PC-9 (cell line): ENCODE measurements around the gene SCRN2. TPM values are rescaled to one million over a fixed set of nuclear protein-coding genes. Genes with fewer than 3 reads are reported as not detected.

Experiments used
- BruUV-seq: library from RNA; stranded (reverse); fragments of 400-500 nt; replicated peaks from 2 replicates; lab custom pipeline; 2021; lab: Mats Ljungman, UMichigan
- CTCF ChIA-PET: fragments of 300-600 bp; sonication (Branson Sonifier 250); formaldehyde crosslinking; loops from one replicate; lab custom pipeline; 2022; ENCODE audit warnings: antibody characterized with exemption; lab: Charles Lee
- POLR2A ChIA-PET: fragments of 300-600 bp; sonication (Branson Sonifier 250); formaldehyde crosslinking; loops from one replicate; lab custom pipeline; 2022; ENCODE audit warnings: antibody characterized with exemption; ENCODE audit not compliant: unreplicated experiment; lab: Charles Lee
- DNase-seq, 2 experiments: peaks; one replicate each; pipeline versions ENCODE4 v3.0.0 to v3.0.0-alpha.2; 2015 to 2022; ENCODE audit warnings: mixed read lengths in 1 of 2
- H2AFZ ChIP-seq: fragments of 200-600 bp; sonication (generic); 2 replicates; pipeline ENCODE4 v1.8.1; 2017; ENCODE audit warnings: antibody characterized with exemption
- H3F3A ChIP-seq: fragments of 200-600 bp; sonication (generic); 2 replicates; pipeline ENCODE4 v1.8.1; 2017; ENCODE audit warnings: antibody characterized with exemption, mild to moderate bottlenecking, low read depth; ENCODE audit not compliant: insufficient read depth
- H3K27ac ChIP-seq: fragments of 200-600 bp; sonication (generic); 2 replicates; pipeline ENCODE4 v1.6.1; 2016; ENCODE audit warnings: mixed run types
- H3K27me3 ChIP-seq: fragments of 200-600 bp; sonication (generic); 2 replicates; pipeline ENCODE4 v1.6.1; 2016; ENCODE audit warnings: low read depth, mixed run types; ENCODE audit not compliant: insufficient read depth
- H3K36me3 ChIP-seq: fragments of 200-600 bp; sonication (generic); 2 replicates; pipeline ENCODE4 v1.6.1; 2016; ENCODE audit warnings: low read depth, mixed run types
- H3K4me1 ChIP-seq: fragments of 200-600 bp; sonication (generic); replicated peaks from 2 replicates; pipeline ENCODE4 v1.6.1; 2016; ENCODE audit warnings: mixed run types; ENCODE audit not compliant: insufficient read depth
- H3K4me2 ChIP-seq: fragments of 200-600 bp; sonication (generic); 2 replicates; pipeline ENCODE4 v1.6.1; 2017; ENCODE audit warnings: mixed run types
- H3K4me3 ChIP-seq: fragments of 200-600 bp; sonication (generic); 2 replicates; pipeline ENCODE4 v1.6.1; 2016; ENCODE audit warnings: mixed run types
- H3K79me2 ChIP-seq: fragments of 200-600 bp; sonication (generic); 2 replicates; pipeline ENCODE4 v1.6.1; 2017; ENCODE audit warnings: low read depth, mixed run types
- H3K9me2 ChIP-seq: fragments of 200-600 bp; sonication (generic); 2 replicates; pipeline ENCODE4 v1.8.1; 2017; ENCODE audit warnings: mild to moderate bottlenecking; ENCODE audit not compliant: insufficient read depth
- H3K9me3 ChIP-seq: fragments of 200-600 bp; sonication (generic); 2 replicates; pipeline ENCODE4 v1.8.1; 2016; ENCODE audit warnings: low read depth; ENCODE audit not compliant: insufficient read depth
- H4K20me1 ChIP-seq: fragments of 200-600 bp; sonication (generic); 2 replicates; pipeline ENCODE4 v1.8.1; 2017; ENCODE audit not compliant: insufficient read depth
- CTCF ChIP-seq: fragments of 200-600 bp; sonication (generic); conservative IDR thresholded peaks from 2 replicates; pipeline ENCODE4 v1.6.1; 2017; ENCODE audit warnings: mixed run types, antibody characterized with exemption, mild to moderate bottlenecking, moderate library complexity
- EZH2 ChIP-seq: fragments of 200-600 bp; sonication (generic); IDR thresholded peaks from 2 replicates; pipeline ENCODE4 v1.8.0; 2017; ENCODE audit warnings: antibody characterized with exemption, low read depth
- intact Hi-C: fragments of 100-400 bp; cut with micrococcal nuclease; formaldehyde crosslinking; loops from one replicate; pipeline ENCODE4 v1.10.0; 2022; ENCODE audit not compliant: unreplicated experiment
- total RNA-seq: library from RNA; stranded (reverse); gene quantifications from 2 replicates; pipeline ENCODE4 v1.2.3, GENCODE V29; 2021

SCRN2 gene
- total RNA-seq, 1 experiment from 2014 or later, result 31.7 TPM

- POLR2A ChIA-PET, result no interaction called here
- H3K79me2 ChIP-seq, result no peaks in the 10 kb centered on the region
- CTCF ChIA-PET, result interaction anchor here (0.9 kb wide), 1 partner anchor 23 kb away, joined by 3 read pairs; no protein-coding TSS in a partner anchor
These were observed 25.9 kb upstream of the SCRN2 start for GRCh38 chr17:47866941-47867340.

GRCh38 chr17:47864791-47865216 is 23.7 kb upstream of the SCRN2 start:
- H4K20me1 ChIP-seq, result no peaks in the 10 kb centered on the region
- peak in 1 of 2 experiments; percentile 83 for DNase-seq
- CTCF ChIA-PET, result no interaction called here
- no peaks in the 10 kb centered on the region for H3K9me2 ChIP-seq
- H2AFZ ChIP-seq, result no peak overlapping the region
- H3K79me2 ChIP-seq, result no peaks in the 10 kb centered on the region
- H3K27me3 ChIP-seq, result no peaks in the 10 kb centered on the region
- no peak for TF ChIP-seq CTCF
- H3K4me1 ChIP-seq, result peaks cover 55% of the 10 kb centered on the region
- peak overlapping the region; percentile 82 for H3K27ac ChIP-seq
- H3K9me3 ChIP-seq, result no peaks in the 10 kb centered on the region
- peak overlapping the region; percentile 64 for H3K4me2 ChIP-seq
- peaks cover 35% of the 10 kb centered on the region for H3F3A ChIP-seq
- intact Hi-C loops, result no loop called here
- H3K4me3 ChIP-seq, result no peak overlapping the region
- no peaks in the 10 kb centered on the region for H3K36me3 ChIP-seq
- BruUV-seq, result no TSS peak
- POLR2A ChIA-PET, result no interaction called here

More at GRCh38 chr17:47866941-47867340, 25.9 kb upstream of the SCRN2 start:
- Histone ChIP-seq H3K9me3 (no peaks in the 10 kb centered on the region), H3K4me2 (no peak overlapping the region), H3K9me2 (no peaks in the 10 kb centered on the region), H3F3A (peaks cover 34% of the 10 kb centered on the region), H3K4me3 (no peak overlapping the region), H3K27me3 (no peaks in the 10 kb centered on the region), H3K4me1 (peaks cover 56% of the 10 kb centered on the region), H2AFZ (no peak overlapping the region), H4K20me1 (no peaks in the 10 kb centered on the region), H3K27ac (no peak overlapping the region), H3K36me3 (no peaks in the 10 kb centered on the region)
- no TSS peak for BruUV-seq
- intact Hi-C loops, result no loop called here
- DNase-seq, result no peak
- TF ChIP-seq EZH2 (no peak), CTCF (no peak)

- BruUV-seq, result TSS peak; percentile 65
- Histone ChIP-seq H3K4me2 (peak overlapping the region; percentile 66), H3K36me3 (no peaks in the 10 kb centered on the region), H3K79me2 (no peaks in the 10 kb centered on the region), H3K9me3 (no peaks in the 10 kb centered on the region), H4K20me1 (no peaks in the 10 kb centered on the region), H3F3A (peaks cover 35% of the 10 kb centered on the region), H3K4me3 (no peak overlapping the region), H3K27ac (peak overlapping the region; percentile 82), H2AFZ (peak overlapping the region; percentile 50), H3K27me3 (no peaks in the 10 kb centered on the region), H3K9me2 (no peaks in the 10 kb centered on the region), H3K4me1 (peaks cover 46% of the 10 kb centered on the region)
- TF ChIP-seq EZH2 (no peak), CTCF (no peak)
- peak; percentile 41 to 92 for DNase-seq
- ChIA-PET POLR2A (interaction anchor here (0.6 to 1.1 kb wide), 4 partner anchors 12 to 213 kb away, joined by 3 to 4 read pairs (median 4); partner anchors contain the start of genes KPNB1 and SP6), CTCF (interaction anchor here (0.6 to 1.0 kb wide), 2 partner anchors 21 to 27 kb away, joined by 3 to 4 read pairs; no protein-coding TSS in a partner anchor)
- intact Hi-C loops, result loop anchor here (1.0 kb wide), 1 partner anchor 19 kb away; no protein-coding TSS in a partner anchor
These were observed 21.8 kb upstream of the SCRN2 start for GRCh38 chr17:47862621-47863440.
